COLO668 (cell line): ENCODE measurements around the gene PTDSS2.

Source experiments
- DNase-seq: peaks from one replicate; lab custom pipeline; 2025; ENCODE audit not compliant: unreplicated experiment; lab: John Stamatoyannopoulos, UW

The PTDSS2 gene

DNA sequence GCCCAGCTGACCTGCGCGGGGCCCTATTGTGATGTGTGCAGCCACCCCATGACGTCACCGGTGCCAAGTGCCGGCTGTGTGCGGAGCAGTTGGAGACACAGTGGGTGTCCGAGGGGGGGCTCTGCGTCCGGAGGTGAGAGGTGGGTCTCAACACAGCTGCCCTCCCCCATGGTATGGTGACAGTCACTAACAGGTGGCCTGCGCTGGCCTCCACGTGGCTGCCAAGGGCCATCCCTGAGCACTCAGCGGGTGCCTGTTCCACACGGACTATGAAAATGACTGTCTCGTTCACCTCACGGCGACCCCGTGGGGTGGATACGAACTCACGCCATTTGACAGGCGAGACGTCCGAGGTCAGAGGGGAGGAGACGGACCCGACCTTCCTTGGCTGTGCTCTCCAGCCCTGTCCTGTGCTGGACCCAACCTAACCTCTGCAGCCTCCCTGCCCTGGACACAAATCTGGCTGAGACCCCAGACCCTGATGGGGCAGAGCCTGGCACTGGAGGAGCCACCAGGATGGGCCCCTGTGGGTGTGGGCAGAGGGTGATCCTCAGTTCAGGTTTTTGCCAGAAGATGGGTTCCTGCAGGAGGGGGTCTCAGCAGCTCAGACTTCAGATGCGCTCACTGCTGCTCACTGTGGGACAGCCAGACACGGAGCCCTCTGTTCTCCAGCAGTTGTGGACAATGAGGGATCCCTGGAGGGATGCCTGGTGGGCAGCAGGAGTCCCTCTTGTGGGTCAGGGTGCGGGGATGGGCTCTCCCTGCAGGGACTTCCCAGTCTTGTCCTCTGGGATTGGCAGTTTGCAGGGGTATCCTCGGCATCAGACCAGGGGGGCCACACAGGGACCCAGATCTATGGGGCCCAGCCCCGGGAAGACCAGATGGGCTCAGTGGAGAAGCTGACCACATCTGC is 79.0 kb downstream of the PTDSS2 start:
- DNase-seq: no peak

DNA sequence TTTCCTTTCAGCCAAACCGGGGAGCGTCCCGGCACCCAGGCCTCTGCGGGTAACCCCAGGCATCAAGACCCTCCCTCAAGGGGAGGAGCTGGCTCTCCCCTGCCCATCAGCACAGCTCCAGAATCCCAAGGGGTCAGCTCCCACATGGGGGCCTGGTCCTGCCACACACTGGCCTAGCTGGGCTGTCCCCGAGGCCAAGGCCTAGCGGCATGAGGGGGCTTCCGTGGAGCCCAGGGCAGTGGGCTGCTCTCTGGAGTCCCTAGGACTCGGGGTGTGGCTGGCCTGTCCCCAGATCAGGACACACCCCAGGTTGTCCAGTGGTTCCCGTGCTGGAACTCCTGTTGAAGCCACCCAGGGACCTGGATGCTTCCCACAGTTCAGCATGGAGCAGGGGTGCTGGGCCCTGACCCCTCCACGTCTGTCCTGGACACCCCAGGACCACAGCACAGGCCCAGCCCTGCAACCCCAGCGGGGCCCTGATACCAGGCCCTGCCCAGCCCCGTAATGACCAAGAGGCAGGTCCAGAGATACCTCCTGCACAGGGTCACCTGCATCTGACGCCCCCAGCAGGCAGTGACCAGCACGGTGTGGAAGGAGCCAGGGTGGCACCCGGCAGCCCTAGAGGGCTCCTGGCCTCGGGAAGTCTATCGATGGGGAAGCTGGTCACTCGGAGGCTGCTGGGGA is 79.8 kb downstream of the PTDSS2 start:
- no peak for DNase-seq

DNA sequence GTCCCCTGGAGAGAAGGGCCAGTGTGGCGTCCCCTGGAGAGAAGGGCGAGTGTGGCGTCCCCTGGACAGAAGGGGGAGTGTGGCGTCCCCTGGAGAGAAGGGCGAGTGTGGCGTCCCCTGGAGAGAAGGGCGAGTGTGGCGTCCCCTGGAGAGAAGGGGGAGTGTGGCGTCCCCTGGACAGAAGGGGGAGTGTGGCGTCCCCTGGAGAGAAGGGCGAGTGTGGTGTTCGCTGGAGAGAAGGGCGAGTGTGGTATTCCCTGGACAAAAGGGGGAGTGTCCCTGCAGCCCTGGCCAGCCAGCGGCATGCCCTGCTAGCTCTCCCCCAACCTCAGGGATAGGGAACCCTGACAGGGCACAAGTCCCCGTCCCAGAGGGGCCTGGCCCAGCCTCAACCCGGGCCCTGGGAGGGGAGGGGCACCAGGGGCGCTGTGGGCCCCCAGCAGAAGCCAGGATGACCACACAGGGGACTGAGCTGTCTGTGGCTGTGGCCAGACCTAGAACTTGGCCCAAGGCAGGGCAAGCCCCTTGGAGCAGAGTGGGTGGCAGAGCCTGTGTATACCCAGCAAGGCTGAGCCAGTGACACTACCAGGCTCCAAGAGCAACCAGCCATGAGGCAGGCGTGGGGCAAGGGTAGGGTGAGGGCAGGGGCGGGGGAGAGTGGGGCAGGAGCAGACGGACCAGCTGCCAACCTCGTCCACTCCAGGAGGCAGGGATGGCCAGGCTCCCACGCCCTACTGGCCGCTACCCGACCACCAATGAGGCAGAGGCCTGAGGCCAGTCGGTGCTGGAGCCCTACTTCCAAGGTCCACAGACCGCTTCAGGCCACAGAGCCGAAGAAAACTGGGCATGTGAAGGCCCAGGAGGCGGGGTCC is 81.1 kb downstream of the PTDSS2 start:
- DNase-seq: no peak

DNA sequence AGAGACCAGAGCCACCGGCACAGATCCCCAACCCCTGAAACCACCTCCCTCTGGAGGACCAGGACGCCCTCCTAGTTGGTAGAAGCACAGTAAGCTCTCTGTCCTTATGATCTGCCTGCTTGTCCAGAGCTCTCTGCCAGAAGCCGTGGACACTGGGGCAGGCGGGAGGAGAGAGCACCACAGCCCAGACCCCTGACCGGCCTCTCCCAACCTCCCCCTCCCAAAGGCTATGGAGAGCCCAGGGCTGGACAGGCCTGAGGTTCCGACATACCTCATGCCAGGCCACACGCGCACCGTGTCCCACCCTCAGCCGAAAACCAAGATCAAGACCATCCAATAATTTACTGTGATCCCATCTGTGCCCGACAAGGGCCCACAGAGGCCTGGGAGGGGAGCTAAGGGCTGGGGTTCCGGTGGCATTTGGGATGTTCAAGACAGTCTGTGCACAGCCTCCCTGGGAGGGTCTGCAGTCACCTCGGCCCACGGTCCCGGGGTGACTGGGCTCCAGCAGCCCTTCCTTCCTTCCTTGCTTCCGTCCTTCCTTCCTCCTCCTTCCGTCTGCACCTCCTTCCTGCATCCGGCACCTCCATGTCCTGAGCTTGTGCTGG is 81.9 kb downstream of the PTDSS2 start:
- DNase-seq: no peak

DNA sequence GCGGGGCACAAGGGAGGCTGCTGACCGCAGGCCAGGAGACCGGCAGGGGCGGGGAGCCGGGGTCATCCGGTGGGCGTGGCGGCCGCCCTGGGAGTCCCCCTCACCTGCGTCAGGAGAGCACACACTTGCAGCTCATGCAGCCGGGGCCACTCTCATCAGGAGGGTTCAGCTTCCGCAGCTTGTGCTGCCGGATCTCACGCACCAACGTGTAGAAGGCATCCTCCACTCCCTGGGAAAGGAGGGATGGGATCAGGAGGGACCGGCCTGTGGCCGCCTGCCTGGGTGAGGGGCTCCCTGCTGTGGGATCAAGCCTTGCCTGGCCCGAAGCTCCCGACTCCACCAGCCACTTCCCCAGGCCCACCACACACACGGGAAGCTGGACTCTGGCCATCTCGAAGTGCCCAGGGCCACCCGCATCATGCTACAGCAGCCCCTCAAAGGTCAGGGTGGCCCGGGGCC is 82.5 kb downstream of the PTDSS2 start:
- no peak for DNase-seq

DNA sequence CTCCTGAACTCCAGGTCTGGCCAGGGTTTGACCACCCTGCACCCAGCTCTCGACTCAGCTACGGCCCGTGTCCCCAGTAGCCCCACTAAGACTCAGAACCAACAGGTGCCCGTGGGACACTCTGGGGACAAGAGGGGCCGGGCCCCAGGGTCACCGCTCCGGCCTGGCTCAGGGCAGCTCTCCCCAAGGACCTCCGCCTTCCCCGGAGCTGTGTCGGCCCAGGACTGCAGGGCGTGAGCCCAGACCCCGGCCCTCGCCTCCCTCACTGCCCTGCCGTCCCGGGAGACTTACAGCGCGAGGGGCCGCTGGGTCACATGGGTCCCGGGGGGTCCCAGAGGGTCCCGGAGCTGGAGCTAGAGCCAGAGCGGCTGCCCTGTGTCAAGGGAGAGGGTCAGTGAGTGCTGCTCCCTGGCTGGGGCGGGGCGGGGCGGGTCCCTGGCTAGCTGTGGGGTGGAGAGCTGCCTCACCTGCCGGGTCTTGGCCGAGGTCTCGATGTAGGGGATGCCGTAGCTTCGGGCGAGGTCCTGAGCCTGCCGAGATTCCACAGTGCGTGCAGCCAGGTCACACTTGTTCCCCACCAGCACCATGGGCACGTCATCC is 83.0 kb downstream of the PTDSS2 start:
- no peak for DNase-seq

DNA sequence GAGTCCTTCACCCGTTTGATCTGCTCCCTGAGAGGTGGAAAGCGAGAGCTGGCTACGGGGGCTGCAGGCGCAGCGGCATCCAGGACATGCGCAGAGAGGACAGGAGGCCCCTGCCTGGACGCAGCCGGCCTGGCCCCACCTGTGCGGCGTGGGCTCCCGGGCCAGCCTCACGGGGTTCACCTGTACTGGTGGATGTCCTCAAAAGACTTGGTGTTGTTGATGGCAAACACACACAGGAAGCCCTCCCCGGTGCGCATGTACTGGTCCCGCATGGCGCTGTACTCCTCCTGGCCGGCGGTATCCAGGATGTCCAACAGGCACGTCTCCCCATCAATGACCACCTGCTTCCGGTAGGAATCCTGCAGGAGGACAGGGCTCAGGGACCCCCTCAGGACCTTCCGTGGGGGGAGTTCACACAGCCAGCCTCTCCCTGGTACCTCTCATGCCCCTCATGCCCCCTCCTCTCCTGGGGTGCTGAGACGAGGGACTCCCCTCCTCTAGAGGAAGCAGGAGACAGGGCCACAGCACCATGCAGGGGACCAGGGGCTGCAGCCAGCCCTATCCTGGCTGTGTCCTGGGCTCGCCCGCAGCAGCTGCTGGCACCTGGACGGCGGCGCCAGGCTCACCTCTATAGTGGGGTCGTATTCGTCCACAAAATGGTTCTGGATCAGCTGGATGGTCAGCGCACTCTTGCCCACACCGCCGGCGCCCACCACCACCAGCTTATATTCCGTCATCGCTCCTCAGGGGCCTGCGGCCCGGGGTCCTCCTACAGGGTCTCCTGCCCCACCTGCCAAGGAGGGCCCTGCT is 83.7 kb downstream of the PTDSS2 start:
- no peak for DNase-seq

DNA sequence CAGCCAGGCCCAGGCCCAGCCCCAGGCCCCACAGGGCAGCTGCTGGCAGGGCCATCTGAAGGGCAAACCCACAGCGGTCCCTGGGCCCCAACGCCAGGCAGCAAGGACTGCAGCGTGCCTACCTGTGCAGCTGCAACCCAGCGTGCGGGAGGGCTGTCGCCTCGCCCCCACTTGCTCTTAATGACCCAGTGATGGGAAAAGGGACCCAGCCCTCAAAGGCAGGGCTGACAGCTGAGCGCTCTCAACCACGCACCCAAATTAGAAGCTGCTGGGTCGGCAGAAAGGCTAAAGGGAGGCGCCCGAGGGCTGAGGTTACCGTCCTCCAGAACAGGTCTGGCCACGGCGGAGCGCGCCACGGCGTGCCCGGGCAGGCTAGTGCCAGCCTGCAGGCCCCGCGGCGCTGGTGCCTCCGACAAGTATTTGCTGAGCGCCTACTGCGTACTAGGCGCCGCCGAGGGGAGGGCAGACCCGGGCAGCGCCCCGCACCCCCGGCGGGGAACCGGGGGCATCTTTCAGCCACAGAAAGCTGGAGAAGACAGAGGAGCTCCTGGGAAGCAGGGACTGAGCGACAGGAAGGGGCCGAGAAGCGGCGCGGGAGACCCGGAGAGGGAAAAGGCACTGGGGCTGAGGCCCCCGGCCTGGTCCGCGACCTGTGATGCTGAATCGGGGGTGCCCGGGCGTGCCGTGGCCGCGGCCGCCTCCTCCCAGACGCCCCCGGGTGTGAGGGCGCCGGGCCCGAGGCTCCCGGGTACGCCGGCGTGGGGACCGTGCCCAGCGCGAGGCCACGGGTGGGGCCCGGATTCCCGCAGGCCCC is 84.5 kb downstream of the PTDSS2 start:
- peak; percentile 53 for DNase-seq

DNA sequence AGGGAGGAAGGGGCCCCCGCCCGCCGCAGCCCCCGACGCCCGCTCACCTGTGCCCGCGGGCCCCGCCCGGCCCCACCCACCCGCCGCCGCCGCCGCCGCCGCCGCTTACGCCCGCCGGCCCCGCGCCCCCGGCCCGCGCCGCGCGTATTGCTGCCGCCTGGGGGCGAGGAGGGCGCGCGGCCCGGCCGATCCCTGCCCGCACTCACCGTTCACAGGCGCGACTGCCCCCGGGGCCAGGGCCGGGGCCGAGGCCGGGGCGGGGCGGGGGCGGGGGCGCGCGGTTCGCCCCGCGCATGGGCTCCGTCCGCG is 85.1 kb downstream of the PTDSS2 start:
- DNase-seq: no peak

DNA sequence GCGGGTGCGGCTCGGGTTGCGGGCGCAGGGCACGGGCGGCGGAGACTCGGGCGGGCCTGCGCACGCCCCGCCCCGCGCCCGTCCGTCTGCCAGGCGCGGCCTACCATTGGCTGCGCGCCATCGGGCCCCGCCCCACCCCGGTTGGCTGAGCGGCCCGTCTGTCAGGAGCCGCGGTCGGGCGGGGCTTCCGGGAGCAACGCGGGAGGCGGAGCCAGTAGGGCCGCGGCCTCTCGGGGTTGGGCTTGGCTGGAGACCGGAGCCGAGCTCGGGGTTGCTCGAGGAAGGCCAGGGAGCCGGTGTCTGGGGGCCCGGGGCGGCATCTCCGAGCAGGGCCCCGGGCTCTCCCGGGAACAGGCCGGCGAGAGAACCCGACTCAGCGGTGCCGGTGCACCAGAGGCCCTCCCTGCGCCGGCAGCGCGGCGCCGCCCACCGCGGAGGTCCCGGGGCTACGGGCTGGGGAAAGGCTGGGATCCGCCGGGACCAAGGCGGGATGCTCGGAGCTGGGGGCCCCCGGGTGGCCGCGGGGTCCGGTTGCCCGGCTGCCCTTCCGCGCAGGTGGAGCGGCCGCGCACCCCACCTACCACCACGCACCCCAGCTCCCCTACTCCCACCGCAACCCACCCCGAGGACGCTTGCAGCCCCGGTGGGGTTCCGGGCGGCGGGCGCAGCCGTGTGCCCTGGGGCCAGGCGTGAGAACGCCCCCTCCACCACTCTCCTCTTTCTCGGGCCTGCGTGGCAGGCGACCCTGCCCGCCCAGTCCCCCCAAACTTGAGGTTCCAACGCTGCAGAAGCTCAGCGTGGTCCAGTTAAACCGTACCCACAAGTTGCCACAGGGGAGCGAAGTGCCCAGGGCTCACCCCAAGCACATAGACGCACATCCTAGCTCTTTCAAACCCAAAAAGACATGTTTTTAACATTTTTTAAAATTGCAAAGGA is 85.7 kb downstream of the PTDSS2 start, which contains the start of gene HRAS:
Gene HRAS, minus strand, starts transcription at position 58 of the 936 bp plus-strand sequence.
- DNase-seq: peak; percentile 83

DNA sequence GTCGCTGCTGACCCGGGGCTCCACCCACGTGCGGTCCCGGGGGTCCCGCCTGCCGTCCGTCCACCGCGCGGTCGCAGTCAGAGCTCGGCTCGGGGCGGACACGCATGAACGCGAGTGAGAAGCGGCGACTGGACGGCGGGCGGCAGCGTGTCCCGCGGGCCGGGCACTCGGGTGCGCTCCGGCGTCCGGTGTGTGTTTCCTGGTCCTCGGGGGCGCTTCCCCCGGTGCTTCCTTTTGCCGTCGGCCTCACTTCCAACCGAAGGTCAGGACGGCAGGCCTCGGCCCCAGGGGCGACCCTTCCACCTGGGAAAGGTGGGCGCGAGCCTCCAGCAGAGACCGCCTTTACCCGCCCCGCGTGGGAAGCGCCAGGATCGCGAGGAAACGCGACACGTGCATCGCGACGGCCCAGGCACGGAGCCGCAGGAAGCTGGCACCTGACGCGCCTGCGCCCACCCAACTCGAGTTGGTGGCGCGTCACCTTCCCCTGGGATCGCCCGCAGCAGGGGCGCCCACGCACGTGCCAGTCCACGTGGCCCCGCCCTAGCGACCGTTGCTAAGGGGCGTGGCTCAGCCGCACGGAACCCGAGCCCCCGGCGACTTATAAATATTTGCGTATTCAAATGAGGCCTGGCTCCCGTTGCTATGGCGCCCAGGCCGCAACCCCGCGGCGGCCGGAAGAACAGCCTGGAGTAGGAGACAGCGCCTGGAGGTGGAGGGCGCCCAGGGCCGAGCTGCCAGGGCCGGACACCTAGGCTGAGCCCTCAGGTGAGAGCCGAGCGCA is 87.0 kb downstream of the PTDSS2 start, which contains the start of gene LRRC56:
Gene LRRC56, plus strand, starts transcription at position 687 of the 781 bp plus-strand sequence. CDS start 3,158 bp downstream, outside the sequence.
- DNase-seq: peak; percentile 82

DNA sequence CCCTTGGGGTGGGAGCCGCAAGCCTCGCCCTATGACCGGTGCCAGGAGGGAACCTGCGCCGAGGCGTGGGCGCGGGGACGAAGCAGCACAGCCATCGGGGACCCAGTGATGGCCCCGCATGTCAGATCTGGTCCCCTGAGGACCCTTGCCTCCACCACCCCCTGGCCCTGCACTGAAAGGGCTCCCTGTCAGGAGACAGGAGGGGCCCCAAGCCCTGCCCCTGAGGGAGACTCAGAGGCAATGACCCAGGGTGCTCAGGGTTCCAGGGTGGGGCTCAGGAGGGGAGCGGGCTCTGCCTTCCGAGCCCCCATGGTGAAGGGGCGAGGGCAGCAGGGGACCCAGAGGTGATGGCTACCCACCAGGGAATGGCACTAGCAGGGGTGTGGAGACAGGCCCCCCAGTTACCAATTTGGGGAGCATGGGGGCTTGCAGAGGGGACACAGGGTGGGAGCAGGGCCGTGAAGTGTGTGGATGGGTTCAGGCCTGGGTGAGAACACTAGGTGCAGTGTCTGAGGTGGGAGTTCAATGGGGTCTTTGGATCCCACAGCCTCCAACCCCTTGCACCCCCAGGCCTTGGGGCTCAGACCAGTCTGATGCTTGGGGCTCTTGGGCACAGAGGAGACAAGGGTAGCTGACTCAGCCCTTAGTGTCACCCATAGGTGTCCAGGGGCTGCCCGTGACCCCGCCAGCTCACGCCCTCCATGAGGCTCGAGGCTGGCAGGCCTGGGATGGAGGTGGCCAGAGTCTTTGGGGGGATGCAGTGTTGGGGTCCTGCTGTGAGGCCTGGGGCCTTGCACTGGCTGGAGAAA is 87.7 kb downstream of the PTDSS2 start:
- no peak for DNase-seq

DNA sequence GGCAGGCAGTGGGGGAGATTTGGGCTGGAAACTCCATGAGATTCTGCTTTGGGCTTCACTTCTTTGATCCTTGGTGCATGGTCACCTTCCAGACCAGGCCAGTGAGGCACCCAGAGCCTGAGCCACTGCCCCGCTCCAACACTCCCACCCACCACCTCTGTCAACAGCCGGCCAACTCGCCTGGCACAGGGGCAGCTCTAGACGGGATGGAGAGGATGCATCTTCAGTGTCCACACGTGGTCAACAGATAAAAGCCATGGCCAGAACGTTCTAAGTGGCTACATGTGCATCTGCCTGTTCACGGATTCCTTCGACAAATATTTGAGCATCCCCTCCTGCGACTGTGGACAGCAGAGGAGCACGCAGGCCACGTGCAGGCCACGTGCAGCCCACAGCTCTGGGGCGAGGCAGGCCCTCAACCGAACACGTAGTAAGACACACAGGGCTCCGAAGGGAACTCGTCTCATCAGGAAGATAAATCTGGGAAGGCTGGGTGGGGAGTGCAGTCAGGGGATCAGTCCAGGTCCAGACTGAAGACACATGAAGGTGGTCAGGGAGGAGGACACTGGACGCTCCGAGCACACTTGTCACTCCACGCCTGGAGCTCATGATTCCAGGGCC is 88.5 kb downstream of the PTDSS2 start:
- no peak for DNase-seq

DNA sequence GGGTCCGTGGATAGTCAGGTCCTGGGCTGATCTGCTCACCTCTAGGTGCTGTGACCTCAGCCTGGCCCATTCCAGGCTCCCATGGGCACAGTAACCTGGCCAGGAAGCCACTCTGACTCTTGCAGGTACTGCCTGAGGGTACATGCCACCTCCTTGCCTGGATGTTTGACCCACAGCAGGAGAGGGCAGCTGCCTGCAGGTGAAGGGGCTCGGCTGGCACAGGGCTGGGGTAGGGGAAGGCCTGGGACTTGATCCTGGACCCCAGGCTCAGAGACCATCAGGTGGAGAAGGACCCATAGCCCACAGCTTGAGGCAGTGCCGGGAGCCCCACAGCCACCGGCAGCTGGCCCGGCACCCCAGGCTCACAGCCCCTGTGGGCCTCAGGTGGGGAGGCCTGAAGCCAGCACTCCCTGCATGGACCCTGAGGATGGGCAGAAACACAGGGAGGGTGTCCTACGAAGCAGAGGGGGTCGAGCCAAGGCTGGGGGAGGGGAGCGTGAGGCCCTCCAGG is 89.9 kb downstream of the PTDSS2 start:
- no peak for DNase-seq
